BE2C (cell line): Measurements from ENCODE around the gene FANCC.
A peak's percentile ranks its signal among the peaks of the same experiment; 100 is the strongest.

Source experiments
- DNase-seq: peaks from one replicate; pipeline ENCODE4 v3.0.0-alpha.2; 2020
- H3K27me3 ChIP-seq: fragments of 250-450 bp; sonication (Bioruptor Pico); 2 replicates; pipeline ENCODE4 v1.5.1; 2020; ENCODE audit warnings: mild to moderate bottlenecking
- H3K36me3 ChIP-seq: fragments of 250-450 bp; sonication (Bioruptor Pico); 2 replicates; pipeline ENCODE4 v1.5.1; 2020; ENCODE audit warnings: mild to moderate bottlenecking
- H3K4me1 ChIP-seq: fragments of 250-450 bp; sonication (Bioruptor Pico); 2 replicates; pipeline ENCODE4 v1.5.1; 2020
- H3K4me3 ChIP-seq: 2 replicates; pipeline ENCODE4 v1.5.1; 2011; ENCODE audit warnings: low read depth, low read length
- H3K9me3 ChIP-seq: fragments of 250-450 bp; sonication (Bioruptor Pico); 2 replicates; pipeline ENCODE4 v1.5.1; 2020
- CTCF ChIP-seq: IDR thresholded peaks from 2 replicates; pipeline ENCODE4 v1.5.1; 2012; ENCODE audit warnings: mild to moderate bottlenecking, low read depth, low read length

FANCC gene

GRCh38 chr9:95053611-95054570, 263.6 kb downstream of the FANCC start:
- Histone ChIP-seq H3K27me3 (no peaks in the 10 kb centered on the region), H3K36me3 (peaks cover 29% of the 10 kb centered on the region), H3K4me3 (no peak overlapping the region), H3K9me3 (no peaks in the 10 kb centered on the region), H3K4me1 (peaks cover 35% of the 10 kb centered on the region)
- DNase-seq, result no peak
- TF ChIP-seq CTCF, result no peak

- DNase-seq, result no peak
- TF ChIP-seq CTCF, result no peak
- H3K4me3 ChIP-seq, result peak overlapping the region; percentile 71
- H3K36me3 ChIP-seq, result peaks cover 31% of the 10 kb centered on the region
- H3K4me1 ChIP-seq, result peaks cover 30% of the 10 kb centered on the region
- no peaks in the 10 kb centered on the region for H3K27me3 ChIP-seq
- no peaks in the 10 kb centered on the region for H3K9me3 ChIP-seq
Measured at GRCh38 chr9:95049761-95050160, 267.7 kb downstream of the FANCC start.
